Adipocyte (in vitro differentiated cells): ENCODE data around the gene CTSO.

Experiments
- DNase-seq: peaks from one replicate; pipeline ENCODE4 v3.0.0-alpha.2; 2015; ENCODE audit warnings: low read depth
- H3K27me3 ChIP-seq: replicated peaks from 2 replicates; pipeline ENCODE4 v1.7.0; 2013; ENCODE audit warnings: mild to moderate bottlenecking, low read length, moderate library complexity; ENCODE audit not compliant: control insufficient read depth, insufficient read depth
- H3K36me3 ChIP-seq: 2 replicates; pipeline ENCODE4 v1.7.0; 2013; ENCODE audit warnings: low read length, mild to moderate bottlenecking, moderate library complexity; ENCODE audit not compliant: control insufficient read depth, insufficient read depth, severe bottlenecking
- H3K4me1 ChIP-seq: 2 replicates; pipeline ENCODE4 v1.7.0; 2013; ENCODE audit warnings: mild to moderate bottlenecking, low read length, moderate library complexity; ENCODE audit not compliant: control insufficient read depth, insufficient read depth
- H3K4me3 ChIP-seq: 2 replicates; pipeline ENCODE4 v1.7.0; 2013; ENCODE audit warnings: mild to moderate bottlenecking, low read length, moderate library complexity
- H3K9ac ChIP-seq: 2 replicates; pipeline ENCODE4 v1.7.0; 2013; ENCODE audit warnings: mild to moderate bottlenecking, low read length, moderate library complexity
- H3K9me3 ChIP-seq: 2 replicates; pipeline ENCODE4 v1.7.0; 2013; ENCODE audit warnings: mild to moderate bottlenecking, low read length, moderate library complexity; ENCODE audit not compliant: control insufficient read depth

The CTSO gene

GRCh38 chr4:155973639-155974475 is 20.2 kb upstream of the CTSO start:
- Histone ChIP-seq H3K9ac (no peak overlapping the region), H3K27me3 (no peaks in the 10 kb centered on the region), H3K9me3 (peaks cover 2% of the 10 kb centered on the region)

GRCh38 chr4:155972098-155972497 is 18.4 kb upstream of the CTSO start:
- Histone ChIP-seq H3K4me3 (no peak overlapping the region), H3K4me1 (peaks cover 32% of the 10 kb centered on the region), H3K36me3 (no peaks in the 10 kb centered on the region), H3K27me3 (no peaks in the 10 kb centered on the region), H3K9me3 (no peaks in the 10 kb centered on the region), H3K9ac (no peak overlapping the region)
- DNase-seq: peak; percentile 34

More at GRCh38 chr4:155973639-155974475, 20.2 kb upstream of the CTSO start:
- no peak overlapping the region for H3K4me3 ChIP-seq
- H3K4me1 ChIP-seq: peaks cover 29% of the 10 kb centered on the region
- H3K36me3 ChIP-seq: no peaks in the 10 kb centered on the region
- peak; percentile 58 for DNase-seq

GRCh38 chr4:155966731-155967395 is 13.2 kb upstream of the CTSO start:
- H3K4me1 ChIP-seq: peaks cover 16% of the 10 kb centered on the region
- H3K27me3 ChIP-seq: no peaks in the 10 kb centered on the region
- H3K4me3 ChIP-seq: no peak overlapping the region
- peak; percentile 30 for DNase-seq
- no peak overlapping the region for H3K9ac ChIP-seq
- no peaks in the 10 kb centered on the region for H3K9me3 ChIP-seq
- no peaks in the 10 kb centered on the region for H3K36me3 ChIP-seq

GRCh38 chr4:155966171-155966570 is 12.5 kb upstream of the CTSO start:
- Histone ChIP-seq H3K4me1 (peaks cover 14% of the 10 kb centered on the region), H3K27me3 (no peaks in the 10 kb centered on the region), H3K9me3 (no peaks in the 10 kb centered on the region), H3K36me3 (no peaks in the 10 kb centered on the region), H3K9ac (no peak overlapping the region), H3K4me3 (no peak overlapping the region)
- DNase-seq: no peak

GRCh38 chr4:155964016-155964891 is 10.6 kb upstream of the CTSO start:
- H3K9ac ChIP-seq: no peak overlapping the region
- H3K4me1 ChIP-seq: peaks cover 14% of the 10 kb centered on the region
- no peak overlapping the region for H3K4me3 ChIP-seq
- no peaks in the 10 kb centered on the region for H3K9me3 ChIP-seq
- no peak for DNase-seq
- H3K27me3 ChIP-seq: no peaks in the 10 kb centered on the region
- no peaks in the 10 kb centered on the region for H3K36me3 ChIP-seq

- Histone ChIP-seq H3K36me3 (no peaks in the 10 kb centered on the region), H3K27me3 (no peaks in the 10 kb centered on the region), H3K4me1 (peaks cover 14% of the 10 kb centered on the region), H3K9me3 (no peaks in the 10 kb centered on the region), H3K9ac (no peak overlapping the region), H3K4me3 (no peak overlapping the region)
- DNase-seq: no peak
Observed at GRCh38 chr4:155962767-155963166, 9.1 kb upstream of the CTSO start.

- no peak overlapping the region for H3K9ac ChIP-seq
- H3K27me3 ChIP-seq: no peaks in the 10 kb centered on the region
- H3K4me3 ChIP-seq: no peak overlapping the region
- peaks cover 5% of the 10 kb centered on the region for H3K4me1 ChIP-seq
- no peaks in the 10 kb centered on the region for H3K36me3 ChIP-seq
- DNase-seq: no peak
- H3K9me3 ChIP-seq: no peaks in the 10 kb centered on the region
Observed at GRCh38 chr4:155961575-155961974, 7.9 kb upstream of the CTSO start.

GRCh38 chr4:155960522-155960921 is 6.9 kb upstream of the CTSO start:
- Histone ChIP-seq H3K9ac (no peak overlapping the region), H3K27me3 (no peaks in the 10 kb centered on the region), H3K36me3 (no peaks in the 10 kb centered on the region), H3K4me3 (no peak overlapping the region), H3K4me1 (peaks cover 5% of the 10 kb centered on the region), H3K9me3 (no peaks in the 10 kb centered on the region)
- no peak for DNase-seq

GRCh38 chr4:155959417-155959816 is 5.8 kb upstream of the CTSO start:
- Histone ChIP-seq H3K4me3 (no peak overlapping the region), H3K4me1 (peaks cover 2% of the 10 kb centered on the region), H3K27me3 (no peaks in the 10 kb centered on the region), H3K36me3 (no peaks in the 10 kb centered on the region), H3K9ac (no peak overlapping the region), H3K9me3 (no peaks in the 10 kb centered on the region)
- DNase-seq: no peak

GRCh38 chr4:155956461-155956860 is 2.8 kb upstream of the CTSO start:
- DNase-seq: no peak
- Histone ChIP-seq H3K9me3 (no peaks in the 10 kb centered on the region), H3K36me3 (no peaks in the 10 kb centered on the region), H3K27me3 (no peaks in the 10 kb centered on the region), H3K4me3 (no peak overlapping the region), H3K4me1 (peaks cover 8% of the 10 kb centered on the region), H3K9ac (no peak overlapping the region)

GRCh38 chr4:155954939-155955338 is 1.3 kb upstream of the CTSO start:
- H3K4me3 ChIP-seq: no peak overlapping the region
- H3K9me3 ChIP-seq: no peaks in the 10 kb centered on the region
- H3K36me3 ChIP-seq: no peaks in the 10 kb centered on the region
- H3K9ac ChIP-seq: no peak overlapping the region
- peaks cover 8% of the 10 kb centered on the region for H3K4me1 ChIP-seq
- H3K27me3 ChIP-seq: no peaks in the 10 kb centered on the region
- no peak for DNase-seq
